Measurements from ENCODE around the gene ITGB3. TPM values are rescaled to one million over a fixed set of nuclear protein-coding genes. Genes with fewer than 3 reads are reported as not detected.
"Not testable (repeated sequence)": the region's sequence is repeated elsewhere in the genome, so short reads cannot be mapped to it uniquely, and the experiment has no call there.

The ITGB3 gene
- total RNA-seq, 2 donors from 2014 or later: 0.39 TPM; not detected in 1

DNA sequence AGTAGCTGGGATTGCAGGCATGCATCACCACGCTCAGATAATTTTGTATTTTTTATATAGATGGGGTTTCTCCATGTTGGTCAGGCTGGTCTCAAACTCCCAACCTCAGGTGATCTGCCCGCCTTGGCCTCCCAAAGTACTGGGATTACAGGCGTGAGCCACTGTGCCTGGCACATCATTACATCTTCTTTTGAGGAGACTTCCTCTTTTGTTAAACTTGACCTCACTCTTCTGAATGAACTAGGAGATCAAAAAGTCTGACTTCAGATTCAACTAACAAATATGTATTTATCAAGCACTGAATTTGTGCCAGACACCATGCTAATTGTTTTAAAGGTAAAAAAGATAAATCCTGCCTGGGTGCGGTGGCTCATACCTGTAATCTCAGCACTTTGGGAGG lies 36.8 kb upstream of the ITGB3 start:
- not testable (repeated sequence) for H3K9me3 Mint-ChIP-seq
- peaks cover 33 to 39% of the 10 kb centered on the region in 2 donors for H3K4me1 Mint-ChIP-seq (ENCODE audit: low read depth in 2 of 2)

DNA sequence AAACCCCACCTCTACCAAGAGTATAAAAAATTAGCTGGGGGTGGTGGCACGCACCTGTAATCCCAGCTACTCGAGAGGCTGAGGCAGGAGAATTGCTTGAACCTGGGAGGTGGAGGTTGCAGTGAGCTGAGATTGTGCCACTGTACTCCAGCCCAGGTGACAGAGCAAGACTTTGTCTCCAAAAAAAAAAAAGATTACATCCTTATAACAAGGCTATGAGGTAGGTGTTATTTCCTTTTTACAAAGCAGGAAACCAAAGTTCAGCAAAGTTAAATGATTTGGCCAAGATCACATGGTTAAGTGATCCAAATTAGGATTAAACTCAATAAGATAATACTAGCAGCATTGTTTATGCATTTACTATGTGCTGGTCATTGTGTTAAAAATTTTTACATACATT lies 36.3 kb upstream of the ITGB3 start:
- not testable (repeated sequence) for H3K4me3 Mint-ChIP-seq; H3K27me3 Mint-ChIP-seq; DNase-seq (ENCODE audit: low spot score); H3K9me3 Mint-ChIP-seq; H3K36me3 Mint-ChIP-seq
- H3K4me1 Mint-ChIP-seq (ENCODE audit: low read depth in 2 of 2): peaks cover 35 to 39% of the 10 kb centered on the region in 2 donors
- H3K27ac Mint-ChIP-seq: peak overlapping the region in 1 of 2 donors; percentile 61
- ATAC-seq: peak; percentile 60 to 68

More for the DNA sequence above, 36.8 kb upstream of the ITGB3 start:
- not testable (repeated sequence) for ATAC-seq; H3K4me3 Mint-ChIP-seq; H3K27me3 Mint-ChIP-seq; DNase-seq (ENCODE audit: low spot score); H3K36me3 Mint-ChIP-seq
- peak overlapping the region in 1 of 2 donors; percentile 61 for H3K27ac Mint-ChIP-seq

DNA sequence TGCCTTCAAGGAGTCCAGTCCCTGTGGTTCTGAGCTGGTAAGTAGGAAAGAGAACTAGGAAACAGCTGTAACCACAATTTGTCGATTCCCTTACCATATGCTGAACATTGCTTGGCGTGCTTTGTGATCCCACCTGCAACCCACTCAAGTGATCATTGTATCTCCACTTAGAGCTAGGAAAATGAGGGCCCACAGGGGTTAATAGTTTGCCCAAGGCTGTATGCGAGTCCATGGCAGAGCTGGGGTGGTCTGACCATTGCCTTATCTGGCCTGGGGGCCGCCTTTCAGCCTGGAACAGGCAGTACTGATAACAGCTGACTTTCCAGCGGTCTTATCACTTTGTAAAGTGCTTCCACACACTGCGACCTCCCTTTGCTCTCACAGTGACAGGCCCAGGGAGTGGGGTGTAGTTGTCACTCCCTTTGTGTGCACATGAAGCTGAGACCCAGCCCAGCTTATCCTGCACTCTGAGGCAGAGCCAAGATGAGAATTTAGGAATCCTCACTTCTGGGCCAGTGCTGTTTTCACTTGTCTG lies 34.7 kb upstream of the ITGB3 start:
- Mint-ChIP-seq H3K4me3 (peak overlapping the region; percentile 51), H3K36me3 (no peaks in the 10 kb centered on the region), H3K9me3 (no peaks in the 10 kb centered on the region), H3K27ac (peak overlapping the region; percentile 56 to 71), H3K27me3 (no peaks in the 10 kb centered on the region), H3K4me1 (ENCODE audit: low read depth in 2 of 2) (peaks cover 39% of the 10 kb centered on the region in 2 donors)
- ATAC-seq (no peak), DNase-seq (ENCODE audit: low spot score) (no peak)

DNA sequence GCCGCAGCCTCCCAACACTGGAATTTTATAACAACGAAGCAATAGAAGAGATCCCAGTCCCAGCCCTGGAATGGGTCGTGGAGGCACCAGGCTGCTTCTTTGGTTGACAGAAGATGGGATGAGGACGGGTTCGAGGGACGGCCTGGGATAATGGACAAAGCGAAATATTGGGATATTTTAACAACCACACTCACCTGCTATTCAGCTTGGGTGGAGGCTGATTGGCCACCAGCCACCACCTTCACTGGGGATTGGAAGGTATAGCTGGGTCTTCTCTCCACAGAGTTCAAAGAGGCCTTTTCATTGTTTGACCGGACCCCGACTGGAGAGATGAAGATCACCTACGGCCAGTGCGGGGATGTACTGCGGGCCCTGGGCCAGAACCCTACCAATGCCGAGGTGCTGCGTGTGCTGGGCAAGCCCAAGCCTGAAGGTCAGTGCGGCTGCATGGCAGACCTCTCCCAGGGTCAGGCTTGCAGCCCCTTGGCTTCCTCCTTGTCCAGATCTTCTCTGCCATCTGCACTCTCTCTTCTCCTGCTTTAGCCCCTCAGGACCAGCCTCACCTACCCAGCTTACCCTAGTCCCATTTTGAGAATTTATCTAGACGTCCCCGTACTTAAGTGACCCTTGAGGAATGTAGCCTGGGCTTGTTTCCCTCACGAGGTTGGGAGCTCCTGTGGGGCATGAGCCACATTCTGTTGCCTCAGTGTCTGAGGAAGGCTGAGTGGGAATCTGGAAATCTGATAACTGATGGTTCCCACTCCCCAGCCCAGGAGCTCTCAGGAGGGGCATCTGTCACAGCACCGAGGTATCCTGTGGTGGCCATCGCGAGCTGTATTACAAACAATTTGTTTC lies 33.8 kb upstream of the ITGB3 start:
- Mint-ChIP-seq H3K4me3 (peak overlapping the region; percentile 75), H3K9me3 (no peaks in the 10 kb centered on the region), H3K4me1 (ENCODE audit: low read depth in 2 of 2) (peaks cover 39% of the 10 kb centered on the region in 2 donors), H3K27ac (peak overlapping the region; percentile 56 to 90), H3K36me3 (no peaks in the 10 kb centered on the region), H3K27me3 (no peaks in the 10 kb centered on the region)
- DNase-seq (ENCODE audit: low spot score) (no peak), ATAC-seq (no peak)

DNA sequence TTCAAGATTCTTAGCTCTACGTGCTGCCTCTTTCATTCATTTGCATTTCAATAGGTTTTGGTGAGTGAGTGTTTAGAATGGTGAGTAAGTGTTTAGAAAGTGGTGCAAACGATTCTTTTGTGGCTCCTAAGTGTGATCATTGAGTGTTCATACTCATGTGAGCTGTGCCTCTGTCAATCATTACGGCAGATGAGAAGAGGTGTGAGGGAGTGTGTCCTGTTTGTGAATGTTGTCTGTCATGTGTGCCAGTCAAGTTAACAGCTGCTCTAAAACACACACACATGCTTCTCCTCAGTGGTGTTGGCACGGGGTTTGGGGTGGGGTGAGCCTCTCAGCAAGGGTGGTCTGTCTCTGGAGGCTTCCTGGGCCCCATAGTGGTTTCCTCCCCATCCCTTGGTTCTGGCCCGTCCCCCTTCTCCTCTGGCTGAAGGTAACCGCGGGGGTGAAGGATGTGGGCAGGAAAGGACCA lies 33.1 kb upstream of the ITGB3 start:
- H3K27ac Mint-ChIP-seq: peak overlapping the region; percentile 56 to 90
- H3K9me3 Mint-ChIP-seq: no peaks in the 10 kb centered on the region
- no peaks in the 10 kb centered on the region for H3K27me3 Mint-ChIP-seq
- peak overlapping the region; percentile 75 for H3K4me3 Mint-ChIP-seq
- peaks cover 34 to 39% of the 10 kb centered on the region in 2 donors for H3K4me1 Mint-ChIP-seq (ENCODE audit: low read depth in 2 of 2)
- DNase-seq (ENCODE audit: low spot score): no peak
- no peaks in the 10 kb centered on the region for H3K36me3 Mint-ChIP-seq
- peak; percentile 92 to 94 for ATAC-seq

DNA sequence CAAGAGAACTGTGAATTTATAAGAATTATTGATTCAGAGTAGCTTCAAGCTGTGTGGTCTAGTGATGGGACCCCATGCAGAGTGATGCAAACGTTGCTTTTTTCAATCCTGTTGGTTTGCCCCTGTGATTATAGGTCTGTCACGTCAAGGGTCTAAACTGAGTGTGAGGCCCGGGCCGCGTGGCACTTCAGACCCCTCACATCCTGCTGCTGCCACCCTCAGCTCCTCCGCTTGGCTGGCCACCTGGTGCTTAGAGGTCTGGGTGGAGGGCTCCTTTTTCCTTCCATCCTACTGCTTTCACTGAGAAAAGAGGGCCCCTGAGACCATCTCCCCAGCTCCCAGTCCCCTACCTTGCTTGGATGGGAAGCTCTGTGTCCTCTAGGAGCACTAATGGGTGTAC lies 32.5 kb upstream of the ITGB3 start:
- no peak for DNase-seq (ENCODE audit: low spot score)
- no peaks in the 10 kb centered on the region for H3K36me3 Mint-ChIP-seq
- no peaks in the 10 kb centered on the region for H3K27me3 Mint-ChIP-seq
- H3K9me3 Mint-ChIP-seq: no peaks in the 10 kb centered on the region
- peak overlapping the region in 1 of 2 donors; percentile 61 for H3K27ac Mint-ChIP-seq
- H3K4me3 Mint-ChIP-seq: no peak overlapping the region
- peaks cover 34 to 39% of the 10 kb centered on the region in 2 donors for H3K4me1 Mint-ChIP-seq (ENCODE audit: low read depth in 2 of 2)
- ATAC-seq: no peak

DNA sequence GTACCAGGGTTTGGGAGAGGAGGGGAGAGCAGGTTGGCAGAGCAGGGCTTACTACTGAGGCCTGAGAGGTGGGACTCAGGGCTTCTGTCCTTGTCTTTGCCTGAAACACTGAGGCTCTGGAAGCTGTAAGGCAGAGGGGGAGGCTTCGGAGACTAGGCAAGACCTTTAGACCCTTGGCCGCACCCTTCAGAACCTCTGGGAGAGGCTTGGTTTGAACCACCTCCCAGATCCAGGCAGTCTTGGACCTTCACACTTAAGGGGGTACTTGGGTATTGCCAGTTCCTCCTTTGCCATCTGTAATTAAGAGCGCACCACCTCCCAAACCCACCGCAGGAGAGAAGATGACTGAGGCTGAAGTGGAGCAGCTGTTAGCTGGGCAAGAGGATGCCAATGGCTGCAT lies 31.6 kb upstream of the ITGB3 start:
- no peak overlapping the region for H3K4me3 Mint-ChIP-seq
- peaks cover 34 to 39% of the 10 kb centered on the region in 2 donors for H3K4me1 Mint-ChIP-seq (ENCODE audit: low read depth in 2 of 2)
- DNase-seq (ENCODE audit: low spot score) (no peak), ATAC-seq (no peak)
- H3K36me3 Mint-ChIP-seq: no peaks in the 10 kb centered on the region
- H3K27me3 Mint-ChIP-seq: no peaks in the 10 kb centered on the region
- no peaks in the 10 kb centered on the region for H3K9me3 Mint-ChIP-seq
- peak overlapping the region in 1 of 2 donors; percentile 61 for H3K27ac Mint-ChIP-seq

DNA sequence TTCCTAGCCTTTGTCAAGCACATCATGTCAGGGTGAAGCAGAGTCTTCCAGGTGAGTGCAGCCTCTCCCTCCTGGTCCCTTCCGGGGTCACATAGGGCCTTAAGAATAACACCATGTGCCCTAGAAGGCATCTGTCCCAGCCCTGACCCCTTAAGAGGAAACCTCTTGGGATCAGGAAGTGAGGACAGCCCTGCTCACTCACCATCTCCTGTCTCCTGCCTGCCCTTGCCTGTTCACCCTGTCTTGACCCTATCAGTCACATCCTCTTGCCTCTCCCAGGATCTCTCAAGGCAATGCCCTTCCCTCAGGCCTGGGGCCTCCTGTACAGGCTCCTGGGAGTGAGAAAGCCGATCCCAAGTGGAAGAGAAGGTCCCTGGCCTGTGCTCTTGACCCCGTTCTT lies 30.6 kb upstream of the ITGB3 start:
- H3K27me3 Mint-ChIP-seq: no peaks in the 10 kb centered on the region
- H3K4me3 Mint-ChIP-seq: no peak overlapping the region
- no peak overlapping the region for H3K27ac Mint-ChIP-seq
- no peaks in the 10 kb centered on the region for H3K36me3 Mint-ChIP-seq
- no peaks in the 10 kb centered on the region for H3K9me3 Mint-ChIP-seq
- ATAC-seq (no peak), DNase-seq (ENCODE audit: low spot score) (no peak)
- H3K4me1 Mint-ChIP-seq (ENCODE audit: low read depth in 2 of 2): peaks cover 33 to 35% of the 10 kb centered on the region in 2 donors

DNA sequence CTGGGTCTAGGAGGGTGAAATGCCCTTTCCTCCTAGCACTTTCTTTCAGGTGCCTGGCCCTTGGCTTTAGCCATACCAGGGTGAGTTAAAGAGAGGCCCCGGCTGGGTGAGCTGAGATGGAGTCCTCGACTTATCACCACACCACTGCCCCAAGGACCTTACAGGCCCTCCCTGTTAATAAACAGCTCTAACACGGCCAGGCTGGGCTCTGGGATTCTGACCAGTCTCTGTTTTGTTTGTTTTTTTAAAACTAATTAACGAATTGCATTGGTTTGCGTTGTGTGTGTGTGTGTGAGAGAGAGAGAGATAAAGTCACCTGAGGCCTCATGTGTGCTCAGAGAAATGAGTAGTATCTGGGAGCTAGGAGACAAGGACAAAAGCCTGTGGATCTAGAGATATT lies 30.2 kb upstream of the ITGB3 start:
- no peak overlapping the region for H3K27ac Mint-ChIP-seq
- H3K4me3 Mint-ChIP-seq: no peak overlapping the region
- H3K27me3 Mint-ChIP-seq: no peaks in the 10 kb centered on the region
- DNase-seq (ENCODE audit: low spot score) (no peak), ATAC-seq (no peak)
- no peaks in the 10 kb centered on the region for H3K9me3 Mint-ChIP-seq
- H3K36me3 Mint-ChIP-seq: no peaks in the 10 kb centered on the region
- H3K4me1 Mint-ChIP-seq (ENCODE audit: low read depth in 2 of 2): peaks cover 29 to 33% of the 10 kb centered on the region in 2 donors

DNA sequence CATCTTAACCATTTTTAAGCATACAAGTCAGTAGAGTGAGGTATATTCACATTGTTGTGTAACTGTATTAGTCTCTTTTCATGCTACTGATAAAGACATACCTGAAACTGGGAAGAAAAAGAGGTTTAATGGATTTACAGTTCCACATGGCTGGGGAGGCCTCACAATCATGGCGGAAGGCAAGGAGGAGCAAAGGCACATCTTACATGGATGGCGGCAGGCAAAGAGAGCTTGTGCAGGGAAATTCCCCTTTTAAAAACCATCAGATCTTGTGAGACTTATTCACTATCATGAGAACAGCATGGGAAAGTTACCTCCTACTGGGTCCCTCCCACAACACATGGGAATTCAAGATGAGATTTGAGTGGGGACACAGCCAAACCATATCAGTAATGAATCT lies 29.6 kb upstream of the ITGB3 start:
- peak overlapping the region in 1 of 2 donors; percentile 10 for H3K27ac Mint-ChIP-seq
- peaks cover 23 to 27% of the 10 kb centered on the region in 2 donors for H3K4me1 Mint-ChIP-seq (ENCODE audit: low read depth in 2 of 2)
- not testable (repeated sequence) for H3K9me3 Mint-ChIP-seq; H3K4me3 Mint-ChIP-seq; DNase-seq (ENCODE audit: low spot score); H3K36me3 Mint-ChIP-seq; H3K27me3 Mint-ChIP-seq; ATAC-seq

DNA sequence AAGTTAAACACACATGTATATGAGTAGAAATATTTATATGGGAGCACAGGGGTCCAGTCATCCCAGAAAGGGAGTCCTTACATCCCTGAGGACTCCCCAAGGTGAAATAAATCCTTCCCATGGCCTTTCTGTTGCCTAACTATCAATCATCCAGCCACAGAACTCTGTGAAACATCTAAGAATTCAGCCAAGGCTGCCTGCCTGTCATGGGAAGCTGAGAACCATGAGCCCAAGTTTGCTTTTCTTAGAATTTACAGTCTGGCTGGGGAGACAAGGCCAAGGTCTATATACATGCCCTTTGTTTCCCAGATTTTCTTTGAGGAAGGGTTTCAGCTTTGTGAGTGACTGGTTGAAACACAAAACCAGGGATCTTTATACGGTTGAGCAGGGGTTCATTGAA lies 28.7 kb upstream of the ITGB3 start:
- ATAC-seq (no peak), DNase-seq (ENCODE audit: low spot score) (no peak)
- Mint-ChIP-seq H3K27ac (no peak overlapping the region), H3K4me3 (no peak overlapping the region), H3K36me3 (no peaks in the 10 kb centered on the region), H3K4me1 (ENCODE audit: low read depth in 2 of 2) (peaks cover 22 to 27% of the 10 kb centered on the region in 2 donors), H3K27me3 (peaks cover 0 to 4% of the 10 kb centered on the region in 2 donors), H3K9me3 (no peaks in the 10 kb centered on the region)

DNA sequence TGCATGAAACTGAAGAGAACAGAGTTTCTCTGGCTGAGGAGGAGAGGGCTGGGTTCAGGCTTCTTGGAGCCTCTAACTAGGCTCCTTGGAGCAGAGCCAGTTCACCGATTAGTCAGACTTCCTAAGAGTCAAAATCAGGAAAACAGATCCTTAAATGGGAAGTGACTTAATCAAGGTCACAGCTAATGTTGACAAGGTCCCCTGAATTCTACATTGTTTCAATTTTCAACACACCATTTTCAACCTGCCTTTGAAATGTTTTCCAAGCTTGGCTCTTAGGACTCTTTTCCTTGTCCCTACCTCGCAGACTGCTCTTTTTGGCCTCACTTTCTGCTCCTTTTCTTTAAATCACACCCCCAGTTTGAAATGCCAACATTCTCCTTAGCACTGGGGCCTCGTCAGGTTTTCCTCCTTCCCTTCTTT lies 28.2 kb upstream of the ITGB3 start:
- H3K4me1 Mint-ChIP-seq (ENCODE audit: low read depth in 2 of 2): peaks cover 22 to 27% of the 10 kb centered on the region in 2 donors
- H3K27ac Mint-ChIP-seq: peak overlapping the region in 1 of 2 donors; percentile 68
- no peak for ATAC-seq
- no peak for DNase-seq (ENCODE audit: low spot score)
- peaks cover 0 to 9% of the 10 kb centered on the region in 2 donors for H3K27me3 Mint-ChIP-seq
- no peaks in the 10 kb centered on the region for H3K9me3 Mint-ChIP-seq
- H3K4me3 Mint-ChIP-seq: no peak overlapping the region
- no peaks in the 10 kb centered on the region for H3K36me3 Mint-ChIP-seq

DNA sequence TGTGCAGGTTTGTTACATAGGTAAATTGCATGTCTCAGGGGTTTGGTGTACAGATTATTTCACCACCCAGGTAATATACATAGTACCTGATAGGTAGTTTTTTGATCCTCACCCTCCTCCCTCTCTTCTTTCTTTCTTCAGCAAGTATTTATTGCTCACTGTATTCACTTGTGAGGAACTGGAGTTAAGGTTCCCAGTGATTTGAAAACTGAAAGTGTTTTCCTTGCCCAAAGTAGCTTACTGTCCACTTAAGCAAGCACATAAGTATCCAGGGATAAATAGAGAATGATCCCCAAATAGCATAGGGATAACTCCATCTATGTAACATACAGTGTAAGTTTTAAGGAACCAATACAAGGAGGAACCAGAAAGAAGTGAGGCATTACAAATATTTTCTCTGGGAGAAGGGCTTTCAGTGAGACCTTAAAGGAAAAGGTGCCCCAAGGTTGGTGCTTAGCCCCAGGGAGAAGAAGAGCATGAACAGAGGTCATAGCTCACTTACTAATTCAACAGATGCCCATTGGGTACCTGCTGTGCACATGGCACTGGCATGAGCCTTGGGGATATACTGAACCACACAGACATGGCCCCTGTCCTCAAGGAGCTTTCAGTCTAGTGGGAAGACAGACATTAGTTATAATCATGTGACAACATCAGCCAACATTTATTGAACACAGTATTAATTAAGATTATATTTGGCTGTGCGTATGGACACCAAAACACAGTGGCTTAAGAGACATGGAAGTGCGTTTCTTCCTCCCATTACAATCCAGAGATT lies 27.5 kb upstream of the ITGB3 start:
- Mint-ChIP-seq H3K27ac (peak overlapping the region in 1 of 2 donors; percentile 68), H3K9me3 (no peaks in the 10 kb centered on the region), H3K4me1 (ENCODE audit: low read depth in 2 of 2) (peaks cover 19 to 26% of the 10 kb centered on the region in 2 donors), H3K36me3 (no peaks in the 10 kb centered on the region), H3K4me3 (no peak overlapping the region), H3K27me3 (peaks cover 0 to 12% of the 10 kb centered on the region in 2 donors)
- DNase-seq (ENCODE audit: low spot score): no peak
- ATAC-seq: no peak

Measured in natural killer cell treated with Interleukin-12 subunit alpha and Interleukin-12 subunit beta and Interleukin-15 and Interleukin-18, amount 100 ng/mL, for 72 hours (primary cell).